GM10266 (cell line): ENCODE results near the gene MLLT3.

Experiments
- DNase-seq: peaks from one replicate; pipeline ENCODE4 v3.0.0; 2012; ENCODE audit errors: extremely low spot score
- TF ChIP-seq, protein P1 (sequence below): IDR thresholded peaks from 2 replicates; pipeline ENCODE4 v1.5.1; 2012; ENCODE audit warnings: mild to moderate bottlenecking, low read depth; ENCODE audit not compliant: control insufficient read depth, insufficient read depth; ENCODE audit errors: missing control alignments

The MLLT3 gene

DNA sequence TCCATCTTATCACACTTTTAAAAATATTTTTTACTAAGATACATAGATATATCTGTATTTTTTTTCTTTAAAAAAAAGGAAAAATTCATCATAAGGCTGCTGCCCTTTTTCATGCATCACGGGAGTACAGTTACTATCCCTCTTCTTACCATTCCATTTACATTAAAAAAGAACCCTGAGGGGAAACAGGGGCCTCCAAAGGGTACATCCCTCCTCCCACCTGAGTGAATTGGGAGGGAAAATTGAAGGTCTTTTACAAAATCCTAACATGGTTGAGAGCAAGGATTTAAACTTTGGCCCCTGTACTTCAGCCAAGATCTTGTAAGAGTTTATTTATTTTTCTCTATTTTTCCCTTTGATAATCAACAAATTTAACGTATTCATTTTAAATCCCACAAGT lies 319.2 kb downstream of the MLLT3 start:
- no peak for DNase-seq
- TF ChIP-seq, protein P1, sequence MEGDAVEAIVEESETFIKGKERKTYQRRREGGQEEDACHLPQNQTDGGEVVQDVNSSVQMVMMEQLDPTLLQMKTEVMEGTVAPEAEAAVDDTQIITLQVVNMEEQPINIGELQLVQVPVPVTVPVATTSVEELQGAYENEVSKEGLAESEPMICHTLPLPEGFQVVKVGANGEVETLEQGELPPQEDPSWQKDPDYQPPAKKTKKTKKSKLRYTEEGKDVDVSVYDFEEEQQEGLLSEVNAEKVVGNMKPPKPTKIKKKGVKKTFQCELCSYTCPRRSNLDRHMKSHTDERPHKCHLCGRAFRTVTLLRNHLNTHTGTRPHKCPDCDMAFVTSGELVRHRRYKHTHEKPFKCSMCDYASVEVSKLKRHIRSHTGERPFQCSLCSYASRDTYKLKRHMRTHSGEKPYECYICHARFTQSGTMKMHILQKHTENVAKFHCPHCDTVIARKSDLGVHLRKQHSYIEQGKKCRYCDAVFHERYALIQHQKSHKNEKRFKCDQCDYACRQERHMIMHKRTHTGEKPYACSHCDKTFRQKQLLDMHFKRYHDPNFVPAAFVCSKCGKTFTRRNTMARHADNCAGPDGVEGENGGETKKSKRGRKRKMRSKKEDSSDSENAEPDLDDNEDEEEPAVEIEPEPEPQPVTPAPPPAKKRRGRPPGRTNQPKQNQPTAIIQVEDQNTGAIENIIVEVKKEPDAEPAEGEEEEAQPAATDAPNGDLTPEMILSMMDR, result no peak

DNA sequence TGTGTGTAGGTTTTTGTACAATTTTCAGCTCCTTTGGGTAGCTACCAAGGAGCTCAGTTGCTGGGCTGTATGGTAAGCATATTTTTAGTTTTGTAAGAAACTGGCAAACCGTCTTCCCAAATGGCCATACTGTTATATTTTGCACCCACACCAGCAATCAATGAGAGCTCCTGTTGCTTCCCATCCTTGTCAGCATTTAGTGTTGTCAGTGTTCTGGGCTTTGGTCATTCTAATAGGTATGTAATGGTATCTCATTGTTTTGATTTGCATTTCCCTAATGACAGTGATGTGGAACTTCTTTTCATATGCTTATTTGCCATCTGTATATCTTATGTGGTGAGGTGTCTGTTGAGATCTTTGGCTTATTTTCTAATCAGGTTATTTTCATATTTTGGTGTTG lies 320.1 kb downstream of the MLLT3 start:
- TF ChIP-seq, protein P1, result no peak
- DNase-seq, result no peak

DNA sequence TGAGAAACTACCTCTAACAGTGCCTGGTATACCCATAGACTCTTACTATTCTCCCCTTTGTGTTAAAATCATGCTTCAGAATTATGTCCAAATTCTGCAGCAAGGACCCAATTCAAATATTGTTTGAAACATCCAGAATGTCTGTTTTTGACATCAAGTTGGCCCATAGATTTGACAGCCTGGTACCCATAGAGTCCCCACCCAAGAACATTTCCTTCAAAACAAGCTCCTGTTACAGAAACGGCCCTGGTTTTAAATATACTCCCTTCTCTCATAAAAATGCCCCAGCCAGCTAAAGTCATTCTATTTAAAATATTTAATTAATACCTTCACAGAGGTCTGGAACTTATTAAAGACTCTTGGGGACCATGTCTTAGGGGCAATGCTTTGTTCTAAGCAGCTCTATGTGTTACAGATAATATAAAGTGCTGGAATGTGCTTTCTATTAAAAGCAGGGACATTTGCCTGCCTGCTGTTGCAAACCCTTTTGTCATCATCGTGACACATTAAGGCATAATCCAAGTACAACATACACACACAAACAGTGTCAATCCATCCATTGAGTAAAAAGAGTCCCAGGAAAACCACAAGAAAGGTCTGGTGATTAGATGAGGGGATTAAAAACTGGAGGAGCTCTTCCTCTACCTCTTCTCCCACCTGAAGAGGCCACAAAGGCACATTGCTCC lies 321.7 kb downstream of the MLLT3 start:
- no peak for DNase-seq
- TF ChIP-seq, protein P1, result no peak

DNA sequence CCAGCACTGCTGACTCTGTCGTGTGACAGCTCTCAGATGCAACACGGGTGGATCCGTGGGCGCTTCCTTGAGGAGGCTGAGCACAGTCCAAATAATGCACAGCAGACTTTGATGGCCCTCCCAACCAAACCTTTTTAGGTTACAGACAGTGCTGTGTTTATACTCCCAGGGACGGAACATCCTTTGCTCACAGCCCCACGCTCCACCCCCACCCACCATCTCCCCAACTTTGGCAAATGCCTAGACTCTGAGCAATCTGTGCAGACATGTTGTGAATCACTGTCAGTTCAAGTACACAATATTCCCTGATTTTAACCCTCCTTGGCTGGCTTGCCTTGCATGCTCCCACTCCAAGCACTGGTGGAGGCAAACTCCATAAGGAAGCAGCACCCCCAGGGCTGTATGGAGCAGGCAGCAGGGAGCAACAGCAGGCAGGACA lies 324.6 kb downstream of the MLLT3 start:
- DNase-seq, result no peak
- TF ChIP-seq, protein P1, result no peak

DNA sequence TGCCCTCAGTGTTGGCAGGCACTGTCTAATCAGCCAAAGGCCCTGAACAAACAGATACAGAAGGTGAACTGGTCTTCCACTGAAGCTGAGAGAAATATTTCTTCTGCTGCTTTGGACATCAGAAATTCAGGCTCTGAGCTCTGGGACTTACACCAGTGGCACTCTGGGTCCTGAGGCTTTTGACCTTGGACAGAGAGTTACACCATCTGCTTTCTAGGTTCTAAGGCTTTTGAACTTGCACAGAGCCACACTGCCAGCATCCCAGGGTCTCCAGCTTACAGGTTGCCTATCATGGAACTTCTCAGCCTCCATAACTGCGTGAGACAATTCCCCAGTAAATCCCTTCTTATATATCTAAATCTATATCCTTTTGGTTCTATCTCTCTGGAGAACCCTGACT lies 326.7 kb downstream of the MLLT3 start:
- TF ChIP-seq, protein P1, result no peak
- DNase-seq, result no peak

DNA sequence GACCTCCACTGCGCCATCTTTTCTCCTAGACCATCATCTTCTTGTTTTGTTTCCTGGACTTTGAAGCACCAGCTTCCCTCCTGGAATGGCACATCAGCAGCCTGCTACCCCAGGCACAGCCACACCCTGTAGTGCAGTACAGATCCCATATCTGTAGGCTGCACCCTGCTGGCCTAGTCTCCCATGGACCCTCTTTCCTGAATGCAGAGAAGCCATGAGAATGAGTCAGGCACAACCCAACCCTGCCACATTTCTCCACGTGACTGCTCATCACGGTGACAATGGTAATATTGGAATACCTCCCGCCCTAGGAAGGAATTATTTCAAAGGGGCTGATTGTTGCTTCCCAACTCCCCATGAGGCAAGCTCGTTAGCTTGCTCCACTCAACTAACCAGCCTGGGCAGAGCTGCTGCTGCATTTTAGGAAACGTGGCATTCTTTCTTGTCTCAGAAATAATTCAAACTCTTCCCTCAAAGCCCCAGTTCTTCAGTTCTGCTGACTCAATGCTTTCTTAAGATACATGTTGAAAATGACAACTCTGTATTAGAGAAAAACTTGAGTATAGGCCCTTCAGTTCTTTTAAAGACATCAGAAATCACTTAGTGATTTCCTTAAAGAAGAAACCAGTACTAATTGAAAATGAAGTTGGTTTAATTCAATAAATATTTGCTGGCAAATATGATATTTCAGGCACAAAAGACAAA lies 328.1 kb downstream of the MLLT3 start:
- DNase-seq, result no peak
- TF ChIP-seq, protein P1, result no peak

DNA sequence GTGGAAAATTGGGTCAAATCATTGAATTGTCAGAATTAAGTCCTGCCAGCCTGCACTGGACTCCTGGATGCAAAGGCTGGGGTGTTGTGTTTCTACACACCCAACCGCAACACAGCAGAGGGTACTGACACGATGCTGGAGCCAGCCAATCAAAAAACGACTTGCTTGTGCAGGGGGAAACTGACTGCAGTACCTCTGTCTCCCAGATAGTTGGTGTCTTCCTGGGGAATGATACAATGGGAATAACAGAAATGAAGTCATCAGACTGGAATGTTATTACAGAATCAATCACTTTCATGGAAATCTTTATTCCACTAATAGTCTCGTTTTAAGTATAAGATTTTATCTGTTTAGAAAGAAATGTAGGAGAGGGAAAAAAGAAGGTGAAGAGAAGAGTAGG lies 330.3 kb downstream of the MLLT3 start:
- TF ChIP-seq, protein P1, result no peak
- DNase-seq, result no peak
